ENCODE results near the gene ANXA6.

Gene ANXA6

DNA sequence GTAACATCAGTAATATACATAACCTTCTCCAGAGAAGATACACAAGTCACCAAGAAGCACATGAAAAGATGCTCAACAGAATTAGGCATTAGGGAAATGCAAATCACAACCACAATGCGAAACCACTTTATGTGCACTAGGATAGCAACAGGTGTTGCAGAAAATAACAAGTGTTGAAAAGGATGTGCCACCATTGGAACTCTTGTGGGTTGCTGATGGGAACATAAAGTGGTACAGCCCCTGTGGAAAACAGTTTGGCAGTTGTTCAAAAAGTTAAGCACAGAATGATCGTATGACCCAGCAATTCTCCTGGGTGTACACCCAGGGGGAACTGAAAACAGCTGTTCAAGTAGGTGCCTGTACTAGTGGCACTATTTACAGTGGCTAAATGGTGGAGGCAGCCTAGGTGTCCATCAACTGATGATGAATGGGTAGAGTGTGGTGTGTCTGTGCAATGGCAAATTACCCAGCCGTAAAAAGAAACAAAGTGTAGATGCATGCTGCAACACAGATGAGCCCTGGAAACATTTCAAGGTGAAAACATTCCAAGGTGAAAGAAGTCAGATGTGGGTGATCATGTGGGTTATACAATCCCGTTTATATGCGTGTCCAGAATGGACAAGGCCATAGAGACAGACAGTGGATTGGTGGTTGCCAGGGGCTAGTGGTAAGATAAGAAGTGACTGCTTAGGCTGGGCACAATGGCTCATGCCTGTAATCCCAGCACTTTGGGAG, 39.1 kb upstream of the ANXA6 start:
- H4K20me1 ChIP-seq: peaks cover 7% of the 10 kb centered on the region; the same call in 1 of the 2 replicates
- H3K36me3 ChIP-seq: peaks cover 95% of the 10 kb centered on the region
- peaks cover 18% of the 10 kb centered on the region for H3K9me3 ChIP-seq
- no peak overlapping the region for H3K9ac ChIP-seq
- TF ChIP-seq Cebpa-rat (IDR thresholded peaks at IDR 0.05): no peak
- H3K27me3 ChIP-seq: no peaks in the 10 kb centered on the region
- H3K4me2 ChIP-seq: peak overlapping the region; percentile 44
- H3K4me3 ChIP-seq: no peak overlapping the region
- H3K4me1 ChIP-seq: peaks cover 39% of the 10 kb centered on the region
- H3K27ac ChIP-seq: peak overlapping the region; percentile 8; the same call in 1 of the 2 replicates

DNA sequence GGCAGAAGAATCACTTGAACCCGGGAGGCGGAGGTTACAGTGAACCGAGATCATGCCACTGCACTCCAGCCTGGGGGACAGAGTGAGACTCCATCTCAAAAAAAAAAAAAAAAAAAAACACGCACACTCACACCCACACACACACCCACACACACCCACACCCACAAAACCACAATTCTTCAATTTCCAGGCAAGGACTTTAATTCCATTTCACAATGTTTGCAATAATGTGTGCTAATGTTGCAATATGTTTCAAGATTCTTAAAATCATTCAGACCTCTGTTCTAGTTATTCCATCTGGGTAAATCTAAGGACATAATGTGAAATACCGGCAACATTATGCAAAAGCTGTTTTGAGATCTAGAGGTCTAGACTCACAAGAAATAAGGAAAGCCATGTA, 38.0 kb upstream of the ANXA6 start:
- Histone ChIP-seq H3K4me1 (peaks cover 44% of the 10 kb centered on the region), H4K20me1 (peaks cover 7% of the 10 kb centered on the region; the same call in 1 of the 2 replicates), H3K27me3 (no peaks in the 10 kb centered on the region), H3K27ac (no peak overlapping the region), H3K4me2 (peak overlapping the region; percentile 44), H3K9me3 (peaks cover 29% of the 10 kb centered on the region), H3K36me3 (peaks cover 95% of the 10 kb centered on the region), H3K9ac (no peak overlapping the region), H3K4me3 (no peak overlapping the region)
- no peak for TF ChIP-seq Cebpa-rat (IDR thresholded peaks at IDR 0.05)

- Histone ChIP-seq H3K9ac (no peak overlapping the region), H3K36me3 (peaks cover 95% of the 10 kb centered on the region), H3K27ac (no peak overlapping the region), H3K27me3 (no peaks in the 10 kb centered on the region), H3K9me3 (peaks cover 49% of the 10 kb centered on the region), H4K20me1 (peaks cover 7% of the 10 kb centered on the region; the same call in 1 of the 2 replicates), H3K4me2 (no peak overlapping the region), H3K4me3 (no peak overlapping the region), H3K4me1 (peaks cover 44% of the 10 kb centered on the region)
- TF ChIP-seq Cebpa-rat (IDR thresholded peaks at IDR 0.05): no peak
These were observed 35.0 kb upstream of the ANXA6 start for GRCh38 chr5:151192626-151193025.

GRCh38 chr5:151191661-151192060, 34.1 kb upstream of the ANXA6 start:
- H3K4me2 ChIP-seq: peak overlapping the region; percentile 50
- no peak overlapping the region for H3K4me3 ChIP-seq
- H3K9me3 ChIP-seq: peaks cover 49% of the 10 kb centered on the region
- peaks cover 97% of the 10 kb centered on the region for H3K36me3 ChIP-seq
- H3K4me1 ChIP-seq: peaks cover 36% of the 10 kb centered on the region
- H3K27me3 ChIP-seq: no peaks in the 10 kb centered on the region
- no peak overlapping the region for H3K27ac ChIP-seq
- H3K9ac ChIP-seq: no peak overlapping the region
- peaks cover 2% of the 10 kb centered on the region; the same call in 1 of the 2 replicates for H4K20me1 ChIP-seq
- TF ChIP-seq Cebpa-rat (IDR thresholded peaks at IDR 0.05): no peak

GRCh38 chr5:151189151-151189550, 31.6 kb upstream of the ANXA6 start:
- Histone ChIP-seq H3K27ac (no peak overlapping the region), H3K36me3 (peaks cover 98% of the 10 kb centered on the region), H3K9me3 (peaks cover 49% of the 10 kb centered on the region), H4K20me1 (no peaks in the 10 kb centered on the region), H3K4me3 (no peak overlapping the region), H3K4me2 (no peak overlapping the region), H3K4me1 (peaks cover 11% of the 10 kb centered on the region), H3K9ac (no peak overlapping the region), H3K27me3 (no peaks in the 10 kb centered on the region)
- TF ChIP-seq Cebpa-rat (IDR thresholded peaks at IDR 0.05): no peak

- Histone ChIP-seq H3K4me2 (no peak overlapping the region), H3K27ac (no peak overlapping the region), H3K9me3 (peaks cover 29% of the 10 kb centered on the region), H3K27me3 (no peaks in the 10 kb centered on the region), H3K9ac (no peak overlapping the region), H3K36me3 (peaks cover 99% of the 10 kb centered on the region), H4K20me1 (no peaks in the 10 kb centered on the region), H3K4me1 (peaks cover 3% of the 10 kb centered on the region), H3K4me3 (no peak overlapping the region)
- TF ChIP-seq Cebpa-rat (IDR thresholded peaks at IDR 0.05): no peak
These were observed 29.0 kb upstream of the ANXA6 start for GRCh38 chr5:151186538-151186937.

DNA sequence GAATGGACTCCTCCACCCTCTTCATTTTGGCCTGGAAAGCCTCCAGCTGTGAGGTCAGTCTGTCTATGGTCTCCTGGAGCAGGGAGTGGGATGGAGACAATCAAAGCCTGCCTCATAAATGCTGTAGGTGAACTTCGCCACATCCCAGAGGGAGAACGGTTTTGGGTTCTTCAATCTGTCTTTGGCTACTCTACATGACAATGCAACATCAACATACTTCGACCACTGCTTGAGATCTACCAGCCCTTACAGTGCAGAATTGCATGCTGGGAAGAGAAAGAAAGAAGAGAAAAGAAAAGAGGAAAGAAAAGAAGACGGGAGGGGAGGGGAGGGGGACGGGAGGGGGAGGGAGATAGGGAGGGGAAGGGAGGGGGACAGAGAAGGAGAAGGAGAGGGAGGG, 28.5 kb upstream of the ANXA6 start:
- H3K9me3 ChIP-seq: peaks cover 24% of the 10 kb centered on the region
- peaks cover 99% of the 10 kb centered on the region for H3K36me3 ChIP-seq
- no peaks in the 10 kb centered on the region for H3K4me1 ChIP-seq
- H4K20me1 ChIP-seq: no peaks in the 10 kb centered on the region
- TF ChIP-seq Cebpa-rat (IDR thresholded peaks at IDR 0.05): no peak
- no peak overlapping the region for H3K27ac ChIP-seq
- no peak overlapping the region for H3K4me3 ChIP-seq
- H3K27me3 ChIP-seq: no peaks in the 10 kb centered on the region
- no peak overlapping the region for H3K4me2 ChIP-seq
- H3K9ac ChIP-seq: no peak overlapping the region

DNA sequence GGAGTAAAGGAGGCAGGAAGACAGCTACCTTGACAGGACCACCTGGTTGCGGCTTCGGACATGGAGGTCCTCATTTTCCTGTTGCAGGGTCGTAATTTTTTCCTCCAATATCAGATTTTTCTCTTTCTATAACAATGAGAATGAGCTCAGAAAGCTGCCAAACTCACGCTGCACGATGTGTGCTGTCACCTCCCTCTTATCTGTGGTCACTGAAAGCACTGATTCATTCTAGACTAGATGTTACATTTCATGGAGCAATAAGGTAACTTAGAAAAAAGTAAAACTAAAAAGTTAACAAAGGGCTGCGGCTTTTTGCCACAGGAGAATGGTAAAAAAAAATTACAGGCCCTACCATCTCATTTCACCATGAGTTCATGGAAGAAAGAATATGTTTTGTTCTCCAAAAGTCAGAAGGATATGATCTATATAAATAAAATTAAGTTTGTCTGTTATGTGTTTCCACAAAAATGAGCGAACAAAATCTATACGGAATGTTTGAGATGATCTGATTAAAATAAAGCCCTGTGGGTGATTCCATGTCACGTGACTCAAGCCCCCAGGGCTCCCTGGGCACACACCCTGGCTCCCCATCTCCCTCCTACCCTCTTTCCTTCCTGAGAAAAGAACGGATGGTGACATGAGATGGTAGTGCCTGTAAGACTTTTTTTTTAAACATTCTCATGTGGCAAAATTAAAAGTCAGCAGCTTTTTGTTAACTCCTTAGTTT, 26.9 kb upstream of the ANXA6 start:
- Histone ChIP-seq H3K4me1 (no peaks in the 10 kb centered on the region), H3K27me3 (no peaks in the 10 kb centered on the region), H3K4me2 (no peak overlapping the region), H4K20me1 (no peaks in the 10 kb centered on the region), H3K9ac (0 out of 2 replicates have a peak overlapping the region, but pooled peaks have one; percentile 38), H3K9me3 (peaks cover 9% of the 10 kb centered on the region), H3K27ac (no peak overlapping the region), H3K4me3 (no peak overlapping the region), H3K36me3 (peaks cover 99% of the 10 kb centered on the region)
- no peak for TF ChIP-seq Cebpa-rat (IDR thresholded peaks at IDR 0.05)

GRCh38 chr5:151183456-151184245, 26.1 kb upstream of the ANXA6 start:
- Histone ChIP-seq H3K4me1 (no peaks in the 10 kb centered on the region), H3K9ac (no peak overlapping the region), H3K27me3 (no peaks in the 10 kb centered on the region), H3K9me3 (0 out of 2 replicates have a peak, but pooled peaks cover under 1% of the 10 kb centered on the region), H3K27ac (no peak overlapping the region), H3K36me3 (peaks cover 99% of the 10 kb centered on the region), H4K20me1 (no peaks in the 10 kb centered on the region), H3K4me2 (no peak overlapping the region), H3K4me3 (no peak overlapping the region)
- TF ChIP-seq Cebpa-rat (IDR thresholded peaks at IDR 0.05): no peak

Measured in BLaER1 (cell line).